OCI-M2 (cell line): ENCODE measurements around the gene B4GALT4.
"Not testable (repeated sequence)": the region's sequence is repeated elsewhere in the genome, so short reads cannot be mapped to it uniquely, and the experiment has no call there.

ENCODE experiments used
- DNase-seq: peaks from one replicate; lab custom pipeline; 2025; ENCODE audit not compliant: unreplicated experiment; lab: John Stamatoyannopoulos, UW

The B4GALT4 gene

GRCh38 chr3:119205209-119205608 lies 35.5 kb downstream of the B4GALT4 start:
- DNase-seq = no peak

DNA sequence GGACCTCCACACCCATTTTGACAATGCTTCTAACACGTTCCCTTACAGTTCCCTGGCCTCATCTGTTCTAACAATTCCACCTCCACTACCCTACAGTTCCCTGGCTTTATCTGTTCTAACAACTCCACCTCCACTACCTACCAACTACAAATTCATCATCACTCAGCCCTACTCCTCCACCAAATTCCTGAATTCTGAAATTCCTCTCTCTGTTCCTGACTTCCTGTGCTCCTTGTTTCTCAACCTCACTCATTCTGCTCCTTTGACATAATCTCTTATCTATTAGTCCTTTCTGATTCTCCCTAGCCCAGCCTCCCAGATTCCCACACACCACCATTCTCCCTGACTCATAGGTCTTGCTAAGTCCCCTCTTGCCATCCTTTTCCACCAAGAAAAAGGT lies 44.8 kb downstream of the B4GALT4 start:
- no peak for DNase-seq

GRCh38 chr3:119195151-119195476 lies 45.6 kb downstream of the B4GALT4 start:
- no peak for DNase-seq

GRCh38 chr3:119194237-119195150 lies 46.2 kb downstream of the B4GALT4 start:
- no peak for DNase-seq

DNA sequence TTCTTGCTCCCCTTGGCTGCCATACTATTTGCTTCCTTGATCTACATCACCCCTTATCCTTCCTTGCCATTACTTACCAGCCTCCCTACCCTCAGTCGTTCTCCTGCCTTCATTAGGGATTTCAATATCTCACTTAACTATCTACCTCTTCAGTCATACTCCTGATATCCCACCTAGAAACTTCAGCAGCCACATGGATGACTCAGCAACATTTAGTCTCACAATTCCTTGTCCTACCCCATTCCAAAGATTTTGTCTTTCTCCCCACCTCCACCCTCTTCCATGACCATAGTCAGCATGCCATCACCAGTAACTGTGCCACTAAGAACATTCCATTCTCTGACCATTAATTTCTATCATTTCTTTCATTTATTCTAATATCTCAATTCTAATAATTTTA lies 48.9 kb downstream of the B4GALT4 start:
- no peak for DNase-seq

- DNase-seq = no peak
Measured at GRCh38 chr3:119187266-119187665, 53.4 kb downstream of the B4GALT4 start.

GRCh38 chr3:119184796-119185570 lies 55.7 kb downstream of the B4GALT4 start:
- DNase-seq = no peak

DNA sequence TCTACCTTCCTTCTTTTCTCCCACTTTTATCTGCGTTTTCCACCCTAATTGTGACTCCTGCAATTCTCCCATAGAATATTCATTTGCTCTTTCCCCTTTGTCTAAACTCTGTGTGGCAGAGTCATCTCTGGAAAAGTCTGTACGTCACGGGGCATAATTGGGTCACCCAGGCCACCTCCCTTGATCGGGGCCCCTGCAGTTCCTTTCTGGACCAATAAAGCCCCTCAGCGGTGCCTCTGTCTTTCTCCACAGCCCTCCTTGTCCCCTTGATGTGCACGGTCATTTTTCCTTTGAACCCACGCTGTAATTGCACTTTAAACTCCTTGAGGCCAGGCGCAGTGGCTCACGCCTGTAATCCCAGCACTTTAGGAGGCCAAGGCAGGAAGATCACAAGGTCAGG lies 56.6 kb downstream of the B4GALT4 start:
- DNase-seq = no peak

- DNase-seq = no peak
Measured at GRCh38 chr3:119181765-119182164, 58.9 kb downstream of the B4GALT4 start.

DNA sequence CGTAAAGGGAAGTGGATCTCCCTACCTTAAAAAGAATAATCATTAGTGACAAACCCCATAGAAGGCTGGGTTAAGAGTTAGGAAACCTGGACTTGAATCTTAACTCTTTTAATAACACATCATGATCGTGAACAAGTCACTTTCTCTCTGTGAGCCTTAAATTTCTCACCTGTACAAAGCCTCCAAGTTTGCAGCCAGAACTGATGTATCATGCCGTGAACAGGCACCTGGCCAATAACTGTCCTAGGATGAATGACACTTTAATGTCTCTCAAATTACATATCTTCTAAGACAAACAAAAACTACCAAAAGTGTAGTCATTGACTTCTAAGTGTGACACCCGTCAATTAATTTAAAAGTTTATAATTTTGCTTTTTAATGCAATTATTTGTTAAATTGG lies 63.4 kb downstream of the B4GALT4 start:
- no peak for DNase-seq

- DNase-seq = no peak
Measured at GRCh38 chr3:119176778-119177177, 63.9 kb downstream of the B4GALT4 start.

DNA sequence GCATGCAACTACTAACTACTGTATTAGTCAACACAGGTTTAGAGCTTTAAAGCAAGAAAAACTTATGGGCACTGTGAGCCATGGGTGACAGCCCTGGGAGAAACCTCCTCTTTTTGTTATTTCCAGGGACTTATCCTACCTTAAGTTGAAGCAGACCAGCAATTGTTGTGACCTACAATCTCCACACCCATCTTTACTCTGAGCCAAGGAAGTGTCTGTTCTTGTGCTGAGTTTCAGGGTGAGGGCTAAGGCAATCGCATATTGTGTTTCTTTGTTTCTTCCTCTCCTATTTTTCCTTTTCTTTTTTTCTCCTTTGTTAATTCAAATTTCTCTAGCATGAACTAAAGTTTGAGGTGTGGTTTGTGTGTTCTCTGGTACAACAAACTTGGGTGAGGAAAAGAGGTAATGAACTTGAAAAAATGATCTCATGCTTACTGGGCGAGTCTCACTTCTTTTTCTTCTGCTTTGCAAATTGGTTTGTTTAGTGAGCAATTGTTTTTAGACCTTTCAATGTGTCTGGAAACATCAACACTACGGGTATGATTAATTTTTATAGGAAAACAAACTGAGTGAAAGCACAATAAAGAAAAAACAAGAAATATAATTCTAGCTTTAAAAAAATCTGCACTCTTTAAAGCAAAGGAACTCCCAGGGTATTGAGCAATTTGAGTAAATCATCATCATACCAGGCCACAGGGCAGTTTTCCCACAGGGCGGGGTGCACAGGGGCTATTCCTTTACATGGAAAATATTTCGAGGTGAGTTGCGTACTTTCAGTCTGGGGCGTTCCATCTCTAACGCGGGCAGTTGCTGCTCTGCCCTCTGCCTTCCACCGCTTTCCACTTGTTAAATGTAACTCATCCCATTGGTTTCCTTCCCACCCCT lies 64.6 kb downstream of the B4GALT4 start:
- DNase-seq = no peak

- DNase-seq = no peak
Measured at GRCh38 chr3:119173325-119173724, 67.4 kb downstream of the B4GALT4 start, which contains the start of gene UPK1B. TSS of gene UPK1B (plus strand) at chr3:119173598. CDS start at chr3:119186742, 13,144 bp downstream.

GRCh38 chr3:119170821-119171220 lies 69.9 kb downstream of the B4GALT4 start:
- no peak for DNase-seq

GRCh38 chr3:119164745-119165144 lies 75.9 kb downstream of the B4GALT4 start:
- DNase-seq = not testable (repeated sequence)
